GM23248 (cell line): Measurements from ENCODE around the gene NOTCH3.

Source experiments
- EZH2 ChIP-seq: fragments of 200-600 bp; sonication (generic); IDR thresholded peaks from 2 replicates; pipeline ENCODE4 v1.6.1; 2018; ENCODE audit warnings: antibody characterized with exemption, mild to moderate bottlenecking; ENCODE audit not compliant: insufficient read depth, poor library complexity, severe bottlenecking
- EZH2phosphoT487 ChIP-seq: fragments of 200-600 bp; sonication (generic); IDR thresholded peaks from 2 replicates; pipeline ENCODE4 v1.6.1; 2018; ENCODE audit warnings: antibody characterized with exemption, moderate library complexity, mild to moderate bottlenecking, low read depth; ENCODE audit not compliant: insufficient read depth

DNA sequence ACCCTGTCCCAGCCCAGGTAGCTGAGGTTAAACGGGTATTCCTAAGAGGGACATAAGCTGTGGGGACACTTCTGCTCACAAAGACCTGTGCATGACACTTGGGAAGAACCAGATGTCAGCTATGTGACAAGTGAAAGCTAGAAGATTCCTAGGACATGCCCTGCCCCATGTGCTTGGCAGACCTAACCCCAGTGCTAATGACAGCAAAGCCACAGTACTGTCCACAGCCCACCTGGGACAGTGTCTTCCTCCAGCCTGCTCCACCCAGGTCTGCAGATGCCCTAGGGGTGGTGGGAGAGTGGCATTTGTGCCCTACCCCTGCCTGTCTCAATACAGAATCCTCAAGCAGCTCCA, 49.8 kb upstream of the NOTCH3 start:
- TF ChIP-seq EZH2phosphoT487 (no peak), EZH2 (no peak)
